22Rv1 (cell line): ENCODE results near the gene PVR.
"Not testable (repeated sequence)": the region's sequence is repeated elsewhere in the genome, so short reads cannot be mapped to it uniquely, and the experiment has no call there.

ENCODE experiments used
- H3K27ac ChIP-seq: fragments of 450-650 bp; 2 replicates; pipeline ENCODE4 v1.5.1; 2017
- CTCF ChIP-seq: fragments of 450-650 bp; IDR thresholded peaks from 2 replicates; pipeline ENCODE4 v1.5.1; 2017; ENCODE audit warnings: mild to moderate bottlenecking
- ZFX ChIP-seq: fragments of 450-650 bp; IDR thresholded peaks from 2 replicates; pipeline ENCODE4 v1.6.1; 2017; ENCODE audit warnings: antibody characterized with exemption, borderline replicate concordance

Gene PVR

DNA sequence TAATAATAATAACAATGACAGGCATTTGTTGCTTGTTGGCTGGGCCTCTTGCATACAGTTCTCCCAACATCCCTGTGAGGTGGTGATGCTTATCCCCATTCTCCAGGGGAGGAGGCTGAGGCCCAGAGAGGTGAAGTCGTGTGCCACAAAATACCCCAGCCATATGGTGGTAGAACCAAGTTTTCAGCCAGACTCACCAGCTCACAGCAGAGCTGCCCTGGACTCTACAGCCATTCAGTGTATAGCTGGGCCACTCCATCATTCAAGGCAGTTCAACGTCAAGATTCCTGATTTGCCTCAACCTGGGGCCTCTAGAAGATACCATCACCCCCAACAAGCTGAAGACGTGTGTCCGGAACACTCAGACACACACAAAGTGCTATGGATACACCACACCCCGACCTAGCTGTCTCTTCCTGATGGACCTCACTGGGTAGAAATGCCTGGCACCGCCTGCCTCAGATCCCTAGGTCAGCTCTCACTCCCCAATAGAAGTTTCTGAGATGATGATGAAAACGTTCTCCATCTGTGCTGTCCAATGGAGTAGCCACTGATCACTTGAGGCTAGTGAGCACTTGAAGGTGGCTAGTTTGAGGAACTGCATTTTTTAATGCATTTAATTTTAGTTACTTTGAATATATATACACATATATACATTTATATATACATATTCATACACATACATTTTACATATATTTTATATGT is 23.3 kb downstream of the PVR start:
- TF ChIP-seq CTCF, result no peak
- TF ChIP-seq ZFX, result no peak
- H3K27ac ChIP-seq, result peak overlapping the region; percentile 84

DNA sequence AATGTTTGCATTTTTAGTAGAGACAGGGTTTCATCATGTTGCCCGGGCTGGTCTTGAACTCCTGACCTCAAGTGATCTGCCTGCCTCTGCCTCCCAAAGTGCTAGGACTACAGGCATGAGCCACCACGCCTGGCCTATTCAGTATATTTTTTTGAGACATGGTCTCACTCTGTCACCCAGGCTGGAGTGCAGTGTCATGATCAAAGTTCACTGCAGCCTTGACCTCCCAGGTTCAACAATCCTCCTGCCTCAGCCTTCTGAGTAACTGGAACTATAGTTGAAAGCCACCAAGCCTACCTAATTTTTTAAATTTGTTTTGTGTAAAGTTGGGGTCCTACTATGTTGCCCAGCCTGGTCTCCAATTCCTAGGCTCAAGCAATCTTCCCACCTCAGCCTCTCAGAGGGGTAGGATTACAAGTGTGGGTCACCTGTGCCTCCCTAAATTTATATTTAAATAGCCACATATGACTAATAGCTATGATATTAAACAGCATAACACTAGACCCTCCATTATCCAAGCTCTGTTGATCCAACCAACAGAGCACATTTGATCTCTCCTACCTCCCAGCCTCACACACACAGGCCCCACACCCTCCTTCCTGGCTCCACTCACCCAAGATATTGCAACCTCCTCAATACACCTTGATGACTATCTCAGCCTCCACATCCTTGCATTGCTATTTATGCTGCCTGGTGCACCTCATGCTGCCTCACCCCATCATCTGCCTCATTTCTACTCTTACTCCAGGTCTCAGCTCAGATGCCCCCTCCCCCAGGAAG is 25.5 kb downstream of the PVR start:
- TF ChIP-seq CTCF, result no peak
- TF ChIP-seq ZFX, result no peak
- H3K27ac ChIP-seq, result no peak overlapping the region

GRCh38 chr19:44670027-44670426 is 26.3 kb downstream of the PVR start:
- H3K27ac ChIP-seq, result not testable (repeated sequence)

- TF ChIP-seq ZFX (no peak), CTCF (no peak)
- H3K27ac ChIP-seq, result no peak within 1 kb of the TSS
Measured at GRCh38 chr19:44671400-44671799, 27.7 kb downstream of the PVR start, which contains the start of gene CEACAM19. Gene CEACAM19, plus strand, starts transcription at chr19:44671482. Its CDS starts 450 bp downstream, at chr19:44671932.

GRCh38 chr19:44672226-44672625 is 28.5 kb downstream of the PVR start:
- no peak for TF ChIP-seq CTCF
- no peak for TF ChIP-seq ZFX

DNA sequence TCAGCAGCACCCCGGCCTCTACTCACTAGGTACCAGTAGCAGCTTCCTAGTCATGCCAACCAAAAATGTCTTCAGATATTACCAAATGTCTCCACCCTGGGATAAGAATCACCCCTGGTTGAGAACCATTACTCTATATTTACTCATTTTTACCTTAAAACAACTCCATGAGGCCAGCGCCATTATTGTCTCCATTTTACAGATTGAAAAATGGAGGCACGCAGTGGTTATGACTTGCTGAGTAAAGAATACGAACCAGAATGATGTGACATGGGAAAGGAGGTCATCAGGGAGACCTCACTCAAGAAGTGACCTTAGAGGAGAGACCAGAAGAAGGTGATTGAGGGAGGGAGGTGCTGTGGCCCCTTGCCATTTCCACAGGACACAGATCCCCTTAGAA is 29.8 kb downstream of the PVR start:
- H3K27ac ChIP-seq, result no peak overlapping the region
- TF ChIP-seq CTCF (no peak), ZFX (no peak)

More at GRCh38 chr19:44672226-44672625, 28.5 kb downstream of the PVR start:
- no peak overlapping the region for H3K27ac ChIP-seq

- H3K27ac ChIP-seq, result no peak overlapping the region
- TF ChIP-seq CTCF (no peak), ZFX (no peak)
Measured at GRCh38 chr19:44675521-44675920, 31.8 kb downstream of the PVR start.
